Stimulated activated CD4-positive, alpha-beta T cell treated with anti-CD3 and anti-CD28 coated beads, TNF-alpha, amount 100 ng/mL, for 4 hours (primary cell): ENCODE results near the gene RRAS.

ENCODE experiments used
- DNase-seq, 3 experiments: peaks; one replicate each; pipeline ENCODE4 v3.0.0-alpha.2; 2020; ENCODE audit warnings: low read depth in 3 of 3

Gene RRAS

GRCh38 chr19:49595819-49596404, 44.0 kb downstream of the RRAS start:
- no peak for DNase-seq

- no peak for DNase-seq
These were observed 44.7 kb downstream of the RRAS start for GRCh38 chr19:49594993-49595818.

- DNase-seq = no peak
These were observed 45.6 kb downstream of the RRAS start for GRCh38 chr19:49594157-49594992.

- peak; percentile 84 to 92 (median 89) for DNase-seq
These were observed 46.5 kb downstream of the RRAS start for GRCh38 chr19:49593233-49594113.

GRCh38 chr19:49592486-49593232, 47.3 kb downstream of the RRAS start:
- no peak for DNase-seq

GRCh38 chr19:49591731-49592485, 48.0 kb downstream of the RRAS start:
- DNase-seq = peak in 1 of 3 experiments; percentile 26

- DNase-seq = peak; percentile 57 to 63 (median 62)
These were observed 48.8 kb downstream of the RRAS start, which contains the start of gene PRR12 for GRCh38 chr19:49590971-49591730. PRR12 (plus strand) TSS chr19:49591182; CDS start chr19:49591655, 473 bp downstream.

GRCh38 chr19:49590071-49590970, 49.6 kb downstream of the RRAS start:
- peak; percentile 82 to 91 (median 89) for DNase-seq

GRCh38 chr19:49589502-49589905, 50.4 kb downstream of the RRAS start:
- no peak for DNase-seq

GRCh38 chr19:49588365-49589122, 51.4 kb downstream of the RRAS start:
- no peak for DNase-seq

GRCh38 chr19:49587227-49587626, 52.7 kb downstream of the RRAS start:
- no peak for DNase-seq
